HCT116 (cell line): ENCODE measurements around the gene SUPV3L1. TPM values are rescaled to one million over a fixed set of nuclear protein-coding genes. Genes with fewer than 3 reads are reported as not detected.

Source experiments
- ATAC-seq: fragments of 200-7000 bp; cut with Tn5 transposase; 2 replicates; pipeline ENCODE4 v1.9.1; 2020; ENCODE audit warnings: mild to moderate bottlenecking, moderate library complexity
- BruUV-seq: library from RNA; stranded (reverse); fragments of 400-500 nt; replicated peaks from 2 replicates; lab custom pipeline; 2021; lab: Mats Ljungman, UMichigan
- CTCF ChIA-PET: fragments of 300-600 bp; sonication (Branson Sonifier 250); formaldehyde crosslinking; loops from one replicate; lab custom pipeline; 2021; ENCODE audit warnings: antibody characterized with exemption; lab: Charles Lee
- POLR2A ChIA-PET: fragments of 300-600, 350-600 bp; sonication (Branson Sonifier 250); formaldehyde crosslinking; loops from one replicate; lab custom pipeline; 2021; ENCODE audit warnings: antibody characterized with exemption; lab: Charles Lee
- RAD21 ChIA-PET, 2 experiments: fragments of 300-600 bp; sonication (Branson Sonifier 250); formaldehyde crosslinking; loops; one replicate each; lab custom pipeline; 2023; ENCODE audit warnings: low total read pairs in 2 of 2; ENCODE audit not compliant: uncharacterized antibody in 2 of 2, unreplicated experiment in 2 of 2, low non-redundant PET in 1 of 2; lab: Charles Lee
- DNase-seq: peaks from one replicate; pipeline ENCODE4 v3.0.0-alpha.2; 2010; ENCODE audit warnings: low read depth, low spot score
- H2AFZ ChIP-seq: fragments of 200-600 bp; shearing (Covaris generic), sonication (generic); 2 replicates; pipeline ENCODE4 v1.6.1; 2017; ENCODE audit warnings: low read depth, mixed run types, mixed read lengths, antibody characterized with exemption, low read length; ENCODE audit not compliant: poor library complexity, severe bottlenecking
- H3K27ac ChIP-seq: 2 replicates; pipeline ENCODE4 v1.5.1; 2012; ENCODE audit warnings: low read depth, low read length
- H3K27me3 ChIP-seq: fragments of 200-600 bp; sonication (generic); 2 replicates; pipeline ENCODE4 v1.6.1; 2016; ENCODE audit warnings: mixed run types, low read length, mixed read lengths; ENCODE audit not compliant: insufficient read depth
- H3K36me3 ChIP-seq, 2 experiments: fragments of 200-500 bp in 1 of 2; fragments of 200-600 bp in 1 of 2; sonication (Bioruptor generic) in 1 of 2; sonication (generic) in 1 of 2; 2 replicates each; pipeline versions ENCODE4 v1.5.1 to v1.6.1; 2014 to 2016; ENCODE audit warnings: low read length in 2 of 2, inconsistent platforms in 1 of 2, mixed read lengths in 1 of 2, mixed run types in 1 of 2; ENCODE audit not compliant: insufficient read depth in 2 of 2, control insufficient read depth in 1 of 2
- H3K4me1 ChIP-seq, 2 experiments: fragments of 200-600 bp in 1 of 2; sonication (generic) in 1 of 2; 2 replicates each; pipeline versions ENCODE4 v1.5.1 to v1.6.1; 2012 to 2017; ENCODE audit warnings: low read length in 2 of 2, inconsistent platforms in 1 of 2, mild to moderate bottlenecking in 1 of 2, mixed read lengths in 1 of 2, mixed run types in 1 of 2, moderate library complexity in 1 of 2; ENCODE audit not compliant: insufficient read depth in 2 of 2, control insufficient read depth in 1 of 2
- H3K4me2 ChIP-seq: fragments of 200-600 bp; sonication (generic); 2 replicates; pipeline ENCODE4 v1.6.1; 2017; ENCODE audit warnings: mixed run types, low read length, mixed read lengths
- H3K4me3 ChIP-seq, 2 experiments: fragments of 200-600 bp in 1 of 2; sonication (generic) in 1 of 2; replicated peaks in 1 of 2; 2 replicates each; pipeline ENCODE4 v1.5.1; 2011 to 2016; ENCODE audit warnings: low read length in 2 of 2, control low read depth in 1 of 2, low read depth in 1 of 2, mild to moderate bottlenecking in 1 of 2, mixed read lengths in 1 of 2, mixed run types in 1 of 2
- H3K79me2 ChIP-seq: fragments of 200-600 bp; sonication (generic); 2 replicates; pipeline ENCODE4 v1.6.1; 2017; ENCODE audit warnings: mild to moderate bottlenecking, mixed run types, low read length, moderate library complexity, mixed read lengths; ENCODE audit not compliant: insufficient read depth
- H3K9ac ChIP-seq: fragments of 200-600 bp; sonication (generic); 2 replicates; pipeline ENCODE4 v1.6.1; 2016; ENCODE audit warnings: low read length, mixed read lengths
- H3K9me2 ChIP-seq: fragments of 200-600 bp; sonication (generic), shearing (Covaris generic); 2 replicates; pipeline ENCODE4 v1.6.1; 2017; ENCODE audit warnings: mixed run types, mild to moderate bottlenecking, moderate library complexity; ENCODE audit not compliant: insufficient read depth
- H3K9me3 ChIP-seq, 2 experiments: fragments of 200-500 bp in 1 of 2; fragments of 200-600 bp in 1 of 2; sonication (Bioruptor generic) in 1 of 2; sonication (generic) in 1 of 2; 2 replicates each; pipeline ENCODE4 v1.6.1; 2014 to 2017; ENCODE audit warnings: low read length in 2 of 2, mixed read lengths in 2 of 2, inconsistent platforms in 1 of 2, low read depth in 1 of 2, mild to moderate bottlenecking in 1 of 2, mixed run types in 1 of 2, moderate library complexity in 1 of 2; ENCODE audit not compliant: control insufficient read depth in 1 of 2, insufficient read depth in 1 of 2
- H4K20me1 ChIP-seq: fragments of 200-600 bp; sonication (generic), shearing (Covaris generic); 2 replicates; pipeline ENCODE4 v1.6.1; 2017; ENCODE audit warnings: mixed run types, mild to moderate bottlenecking, moderate library complexity; ENCODE audit not compliant: insufficient read depth
- ATF3 ChIP-seq: IDR thresholded peaks from 2 replicates; pipeline ENCODE4 v1.6.1; 2012
- CBX3 ChIP-seq: IDR thresholded peaks from 2 replicates; pipeline ENCODE4 v1.6.1; 2012; ENCODE audit warnings: low read depth
- CEBPB ChIP-seq: IDR thresholded peaks from 2 replicates; pipeline ENCODE4 v1.6.1; 2012; ENCODE audit warnings: low read depth
- CTCF ChIP-seq, 3 experiments: fragments of 200-600 bp in 1 of 3; sonication (generic) in 1 of 3; IDR thresholded peaks in 2 of 3; conservative IDR thresholded peaks in 1 of 3; 2 replicates each; pipeline ENCODE4 v1.5.1; 2012 to 2017; ENCODE audit warnings: low read depth in 2 of 3, low read length in 2 of 3, antibody characterized with exemption in 1 of 3, borderline replicate concordance in 1 of 3, control low read depth in 1 of 3, mild to moderate bottlenecking in 1 of 3, mixed read lengths in 1 of 3, mixed run types in 1 of 3, moderate library complexity in 1 of 3; ENCODE audit not compliant: insufficient read depth in 1 of 3
- EGR1 ChIP-seq: IDR thresholded peaks from 2 replicates; pipeline ENCODE4 v1.6.1; 2012; ENCODE audit warnings: low read depth
- ELF1 ChIP-seq: IDR thresholded peaks from 2 replicates; pipeline ENCODE4 v1.6.1; 2012; ENCODE audit warnings: low read depth, borderline replicate concordance
- EZH2phosphoT487 ChIP-seq: fragments of 200-600 bp; IDR thresholded peaks from 2 replicates; pipeline ENCODE4 v1.6.1; 2018; ENCODE audit warnings: antibody characterized with exemption, borderline replicate concordance
- FOSL1 ChIP-seq: IDR thresholded peaks from 2 replicates; pipeline ENCODE4 v1.6.1; 2012; ENCODE audit warnings: low read depth
- JUND ChIP-seq: IDR thresholded peaks from 2 replicates; pipeline ENCODE4 v1.6.1; 2012
- POLR2A ChIP-seq: IDR thresholded peaks from 2 replicates; pipeline ENCODE4 v1.7.0; 2011; ENCODE audit warnings: borderline replicate concordance; ENCODE audit not compliant: insufficient read depth, insufficient read length; ENCODE audit errors: extremely low read depth
- POLR2AphosphoS5 ChIP-seq: IDR thresholded peaks from 2 replicates; pipeline ENCODE4 v1.6.1; 2011; ENCODE audit warnings: mild to moderate bottlenecking, low read depth, low read length, moderate library complexity
- REST ChIP-seq: IDR thresholded peaks from 2 replicates; pipeline ENCODE4 v1.6.1; 2012; ENCODE audit warnings: low read depth
- SIN3A ChIP-seq: IDR thresholded peaks from 2 replicates; pipeline ENCODE4 v1.6.1; 2012; ENCODE audit warnings: low read depth
- SP1 ChIP-seq: IDR thresholded peaks from 2 replicates; pipeline ENCODE4 v1.6.1; 2012; ENCODE audit warnings: low read depth
- SRF ChIP-seq: IDR thresholded peaks from 2 replicates; pipeline ENCODE4 v1.6.1; 2012; ENCODE audit warnings: low read depth
- ZBTB33 ChIP-seq: IDR thresholded peaks from 2 replicates; pipeline ENCODE4 v1.6.1; 2011; ENCODE audit warnings: mild to moderate bottlenecking, low read length, moderate library complexity; ENCODE audit not compliant: insufficient replicate concordance; ENCODE audit errors: extremely low read depth
- ZFX ChIP-seq: fragments of 450-650 bp; IDR thresholded peaks from 2 replicates; pipeline ENCODE4 v1.6.1; 2017
- ZNF274 ChIP-seq: fragments of 200-500 bp; sonication (Bioruptor generic); IDR thresholded peaks from 2 replicates; pipeline ENCODE4 v1.6.1; 2014; ENCODE audit warnings: mild to moderate bottlenecking, low read depth, low read length, inconsistent platforms
- intact Hi-C: fragments of 100-400 bp; cut with micrococcal nuclease; formaldehyde crosslinking; loops from 2 replicates; pipeline ENCODE4 v1.10.0; 2022
- total RNA-seq: library from RNA; stranded (reverse); gene quantifications from one replicate; pipeline ENCODE4 v1.2.1, GENCODE V29; 2021; ENCODE audit not compliant: unreplicated experiment
- TF ChIP-seq, protein P1 (sequence below): IDR thresholded peaks from 2 replicates; pipeline ENCODE4 v1.6.1; 2012

Gene SUPV3L1
- total RNA-seq, 1 experiment from 2014 or later: 59.7 TPM

DNA sequence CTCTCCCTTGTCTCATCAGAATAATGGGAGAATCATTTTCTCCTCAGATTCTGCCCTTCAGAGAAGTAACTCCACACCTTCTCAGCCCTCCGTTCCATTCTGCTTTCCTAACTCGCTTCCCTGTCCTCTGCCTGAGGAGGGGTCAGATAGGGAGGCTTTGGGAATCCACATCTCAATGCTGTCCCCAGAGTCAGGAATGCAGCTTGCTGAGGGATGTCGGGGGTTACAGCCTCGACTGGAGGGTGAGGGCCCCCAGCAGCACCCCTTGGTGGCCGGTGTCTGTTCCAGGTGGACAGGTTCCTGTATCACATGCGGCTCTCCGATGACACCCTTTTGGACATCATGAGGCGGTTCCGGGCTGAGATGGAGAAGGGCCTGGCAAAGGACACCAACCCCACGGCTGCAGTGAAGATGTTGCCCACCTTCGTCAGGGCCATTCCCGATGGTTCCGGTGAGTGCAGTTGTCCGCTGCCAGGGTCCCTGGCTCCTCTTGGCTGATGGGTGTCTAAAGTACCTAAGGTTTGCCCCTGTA is 47.0 kb downstream of the SUPV3L1 start (continued):
- TF ChIP-seq REST: no peak
- no peak for TF ChIP-seq FOSL1
- TF ChIP-seq EZH2phosphoT487: no peak
- TF ChIP-seq ATF3: no peak
- no peak for TF ChIP-seq SRF

DNA sequence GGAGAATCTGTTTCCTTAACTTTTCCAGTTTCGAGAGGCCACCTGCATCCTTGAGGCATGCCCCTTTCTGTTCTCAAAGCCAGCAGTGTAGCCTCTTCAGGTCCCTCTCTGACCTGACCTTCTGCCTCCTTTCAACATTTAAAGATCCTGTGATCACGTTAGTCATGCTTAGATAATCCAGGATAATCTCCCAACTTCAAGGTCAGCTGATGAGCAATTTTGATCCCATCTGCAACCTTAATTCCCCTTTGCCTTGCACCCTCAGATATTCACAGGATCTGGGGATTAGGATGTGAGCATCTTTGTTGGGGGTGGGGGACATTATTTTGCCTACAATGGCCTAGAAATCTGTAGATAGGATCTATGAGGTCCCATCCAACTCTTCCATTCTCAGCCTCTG is 48.1 kb downstream of the SUPV3L1 start:
- POLR2A ChIA-PET: no interaction called here
- Histone ChIP-seq H3K4me2 (no peak overlapping the region), H3K9me3 (no peaks in the 10 kb centered on the region), H4K20me1 (no peaks in the 10 kb centered on the region), H3K79me2 (no peaks in the 10 kb centered on the region), H3K4me1 (peaks cover 25 to 58% of the 10 kb centered on the region in 2 experiments), H3K36me3 (no peaks in the 10 kb centered on the region), H3K4me3 (no peak overlapping the region), H3K27ac (no peak overlapping the region), H2AFZ (no peak overlapping the region), H3K9me2 (no peaks in the 10 kb centered on the region), H3K9ac (no peak overlapping the region), H3K27me3 (no peaks in the 10 kb centered on the region)
- BruUV-seq: no TSS peak
- ATAC-seq (no peak), DNase-seq (no peak)
- RAD21 ChIA-PET: no interaction called here
- TF ChIP-seq CBX3 (no peak), ZBTB33 (no peak), POLR2A (no peak), CEBPB (no peak), ZNF274 (no peak), ZFX (no peak), ELF1 (no peak), POLR2AphosphoS5 (no peak), FOSL1 (no peak), JUND (no peak), SIN3A (no peak), SP1 (no peak), CTCF (IDR thresholded peaks at IDR 0.05 in 2 of 3, conservative IDR thresholded peaks at IDR 0.05 in 1 of 3; ENCODE audit: borderline replicate concordance in 1 of 3, insufficient read depth in 1 of 3, low read depth in 2 of 3, low read length in 2 of 3) (no peak), EGR1 (no peak)
- TF ChIP-seq, protein P1, sequence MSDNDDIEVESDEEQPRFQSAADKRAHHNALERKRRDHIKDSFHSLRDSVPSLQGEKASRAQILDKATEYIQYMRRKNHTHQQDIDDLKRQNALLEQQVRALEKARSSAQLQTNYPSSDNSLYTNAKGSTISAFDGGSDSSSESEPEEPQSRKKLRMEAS: no peak
- CTCF ChIA-PET: interaction anchor here (1.0 kb wide), 1 partner anchor 165 kb away, joined by 3 read pairs; no protein-coding TSS in a partner anchor
- intact Hi-C loops: no loop called here
